ENCODE results near the gene CENPU. TPM values are rescaled to one million over a fixed set of nuclear protein-coding genes. Genes with fewer than 3 reads are reported as not detected.

The CENPU gene
- total and polyA plus RNA-seq, 2 of the 13 experiments (the other 11 are each of a cell fraction or from before 2014, with no cell fraction given) = 11.7 to 35.8 TPM

DNA sequence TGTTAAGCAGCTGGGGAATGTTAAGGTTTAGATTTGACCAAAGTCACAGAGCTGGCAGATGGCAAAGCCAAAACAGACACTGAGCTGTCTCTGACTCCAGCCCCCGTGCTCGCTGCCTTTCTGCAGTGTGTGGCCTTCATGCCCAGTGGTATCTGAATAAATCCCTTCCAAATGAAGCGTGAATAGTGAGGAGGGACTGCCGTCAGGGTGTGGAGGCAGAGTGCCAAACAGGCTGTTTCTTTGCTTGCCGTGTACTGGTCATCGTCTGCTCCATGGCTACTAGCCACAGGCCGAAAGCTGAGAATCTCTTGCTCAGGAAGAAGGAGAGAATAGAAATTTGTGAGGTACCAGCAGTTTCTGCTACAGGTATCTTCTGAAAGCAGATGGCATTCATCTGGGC lies 64.6 kb downstream of the CENPU start (continued):
- TF ChIP-seq, protein P1, sequence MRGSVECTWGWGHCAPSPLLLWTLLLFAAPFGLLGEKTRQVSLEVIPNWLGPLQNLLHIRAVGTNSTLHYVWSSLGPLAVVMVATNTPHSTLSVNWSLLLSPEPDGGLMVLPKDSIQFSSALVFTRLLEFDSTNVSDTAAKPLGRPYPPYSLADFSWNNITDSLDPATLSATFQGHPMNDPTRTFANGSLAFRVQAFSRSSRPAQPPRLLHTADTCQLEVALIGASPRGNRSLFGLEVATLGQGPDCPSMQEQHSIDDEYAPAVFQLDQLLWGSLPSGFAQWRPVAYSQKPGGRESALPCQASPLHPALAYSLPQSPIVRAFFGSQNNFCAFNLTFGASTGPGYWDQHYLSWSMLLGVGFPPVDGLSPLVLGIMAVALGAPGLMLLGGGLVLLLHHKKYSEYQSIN (CRISPR knock-in tag; IDR thresholded peaks at IDR 0.05; ENCODE audit: borderline replicate concordance) = no peak
- TF ChIP-seq ZNF720 (CRISPR knock-in tag; IDR thresholded peaks at IDR 0.05) (no peak), ZNF547 (CRISPR knock-in tag; IDR thresholded peaks at IDR 0.05) (no peak)

DNA sequence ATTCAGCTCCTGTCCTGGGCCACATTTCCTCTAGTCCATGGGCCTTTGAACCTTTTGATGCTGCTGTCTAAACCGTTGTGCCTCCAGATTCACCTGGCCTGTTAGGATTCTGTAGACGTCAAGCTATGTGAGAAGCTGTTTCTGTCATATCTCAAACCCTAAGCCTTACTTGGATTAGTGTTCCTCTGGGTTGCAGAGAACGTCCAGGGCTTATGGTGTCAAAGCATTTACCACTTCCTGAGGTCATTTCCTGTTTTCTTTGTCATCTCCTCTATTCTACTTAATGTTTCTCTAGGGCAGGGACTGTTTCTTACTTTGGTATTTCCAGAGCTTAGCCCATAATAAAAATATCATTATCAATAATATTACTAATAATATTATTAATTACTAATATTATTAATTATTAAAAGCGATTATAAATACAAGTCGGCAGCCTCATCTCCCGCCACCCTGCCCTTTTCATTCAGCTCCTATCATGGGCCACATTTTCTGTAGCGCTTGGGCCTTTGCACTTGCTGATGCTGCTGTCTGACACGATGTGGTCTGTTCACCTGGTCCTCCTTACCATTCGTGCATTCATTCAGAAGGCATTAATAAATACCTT lies 65.3 kb downstream of the CENPU start:
- no peak overlapping the region for H3K9ac ChIP-seq (ENCODE audit: insufficient read depth, low read depth, low read length)
- no peak overlapping the region for H2AFZ ChIP-seq (ENCODE audit: low read length)
- FAIRE-seq = no peak
- DNase-seq (ENCODE audit: low spot score) = no peak
- no peaks in the 10 kb centered on the region for H3K79me2 ChIP-seq (ENCODE audit: insufficient read depth, low read length)
- no TSS peak for BruUV-seq (replicated peaks)
- H3K27me3 ChIP-seq (ENCODE audit: control insufficient read depth in 1 of 2, insufficient read depth in 2 of 2, low read length in 2 of 2) = no peaks in the 10 kb centered on the region
- no peak overlapping the region for H3K4me3 ChIP-seq (replicated peaks in 1 of 3; ENCODE audit: insufficient read depth in 1 of 3, low read depth in 2 of 3, low read length in 3 of 3)
- no peak overlapping the region for H3K27ac ChIP-seq (ENCODE audit: extremely low read length, insufficient read depth, low read length)
- intact Hi-C loops (cut with micrococcal nuclease; ENCODE audit: unreplicated experiment) (no loop called here), in situ Hi-C loops (cut with HindIII; ENCODE audit: extremely low pct_ligation_motif_present, low pct_unique_long_range_greater_than_20kb) (no loop called here)
- ATAC-seq = no peak
- no peak overlapping the region for H3K4me2 ChIP-seq (ENCODE audit: low read depth, low read length)
- CTCF ChIA-PET (ENCODE audit: low intra/inter-chr PET ratio, low total read pairs) = no interaction called here
- H3K4me1 ChIP-seq (ENCODE audit: insufficient read depth, low read length) = no peaks in the 10 kb centered on the region
- H4K20me1 ChIP-seq (ENCODE audit: insufficient read depth, low read length) = no peaks in the 10 kb centered on the region
- H3K36me3 ChIP-seq (replicated peaks in 1 of 2; ENCODE audit: control insufficient read depth in 1 of 2, insufficient read depth in 2 of 2, low read length in 2 of 2) = peaks cover 8 to 24% of the 10 kb centered on the region in 2 experiments; a peak in 4 of 5 replicates
- POLR2A ChIA-PET = no interaction called here
- no peaks in the 10 kb centered on the region for H3K9me3 ChIP-seq (ENCODE audit: low read length)
- 84% methylated on average over 9 of the region's 9 CpGs for WGBS (ENCODE audit: low lambda C conversion rate)
- no peak for TF ChIP-seq KDM5B (CRISPR knock-in tag; IDR thresholded peaks at IDR 0.05; ENCODE audit: borderline replicate concordance)
- TF ChIP-seq, protein P2, sequence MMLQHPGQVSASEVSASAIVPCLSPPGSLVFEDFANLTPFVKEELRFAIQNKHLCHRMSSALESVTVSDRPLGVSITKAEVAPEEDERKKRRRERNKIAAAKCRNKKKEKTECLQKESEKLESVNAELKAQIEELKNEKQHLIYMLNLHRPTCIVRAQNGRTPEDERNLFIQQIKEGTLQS (CRISPR knock-in tag; IDR thresholded peaks at IDR 0.05) = no peak
- no peak for TF ChIP-seq ZNF781 (CRISPR knock-in tag; IDR thresholded peaks at IDR 0.05; ENCODE audit: borderline replicate concordance, not compliant biosample characterization)
- TF ChIP-seq ZKSCAN1 (IDR thresholded peaks at IDR 0.05; ENCODE audit: low read length) = no peak
- TF ChIP-seq, protein P3, sequence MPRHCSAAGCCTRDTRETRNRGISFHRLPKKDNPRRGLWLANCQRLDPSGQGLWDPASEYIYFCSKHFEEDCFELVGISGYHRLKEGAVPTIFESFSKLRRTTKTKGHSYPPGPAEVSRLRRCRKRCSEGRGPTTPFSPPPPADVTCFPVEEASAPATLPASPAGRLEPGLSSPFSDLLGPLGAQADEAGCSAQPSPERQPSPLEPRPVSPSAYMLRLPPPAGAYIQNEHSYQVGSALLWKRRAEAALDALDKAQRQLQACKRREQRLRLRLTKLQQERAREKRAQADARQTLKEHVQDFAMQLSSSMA (CRISPR knock-in tag; IDR thresholded peaks at IDR 0.05) = no peak
- no peak for TF ChIP-seq ZNF367 (CRISPR knock-in tag; IDR thresholded peaks at IDR 0.05; ENCODE audit: borderline replicate concordance)
- no peak for TF ChIP-seq PHB2 (IDR thresholded peaks at IDR 0.05; ENCODE audit: partially characterized antibody)
- TF ChIP-seq, protein P4, sequence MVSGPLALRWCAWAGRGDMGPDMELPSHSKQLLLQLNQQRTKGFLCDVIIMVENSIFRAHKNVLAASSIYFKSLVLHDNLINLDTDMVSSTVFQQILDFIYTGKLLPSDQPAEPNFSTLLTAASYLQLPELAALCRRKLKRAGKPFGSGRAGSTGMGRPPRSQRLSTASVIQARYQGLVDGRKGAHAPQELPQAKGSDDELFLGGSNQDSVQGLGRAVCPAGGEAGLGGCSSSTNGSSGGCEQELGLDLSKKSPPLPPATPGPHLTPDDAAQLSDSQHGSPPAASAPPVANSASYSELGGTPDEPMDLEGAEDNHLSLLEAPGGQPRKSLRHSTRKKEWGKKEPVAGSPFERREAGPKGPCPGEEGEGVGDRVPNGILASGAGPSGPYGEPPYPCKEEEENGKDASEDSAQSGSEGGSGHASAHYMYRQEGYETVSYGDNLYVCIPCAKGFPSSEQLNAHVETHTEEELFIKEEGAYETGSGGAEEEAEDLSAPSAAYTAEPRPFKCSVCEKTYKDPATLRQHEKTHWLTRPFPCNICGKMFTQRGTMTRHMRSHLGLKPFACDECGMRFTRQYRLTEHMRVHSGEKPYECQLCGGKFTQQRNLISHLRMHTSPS (CRISPR knock-in tag; IDR thresholded peaks at IDR 0.05; ENCODE audit: low read depth) = no peak
- no peak for TF ChIP-seq ZNF546 (CRISPR knock-in tag; conservative IDR thresholded peaks at IDR 0.05)
- TF ChIP-seq DR1 (CRISPR knock-in tag; IDR thresholded peaks at IDR 0.05) = no peak
